Endothelial cell of umbilical vein (primary cell): ENCODE data around the gene DKK3. TPM values are rescaled to one million over a fixed set of nuclear protein-coding genes. Genes with fewer than 3 reads are reported as not detected.

Experiments used
- BruUV-seq: library from RNA; stranded (reverse); fragments of 400-500 nt; replicated peaks from 2 replicates; lab custom pipeline; 2021; lab: Mats Ljungman, UMichigan
- CTCF ChIA-PET: fragments of 300-600, 350-600 bp; sonication (Branson Sonifier 250); formaldehyde crosslinking; loops from one replicate; lab custom pipeline; 2021; ENCODE audit warnings: antibody characterized with exemption, inconsistent platforms; lab: Charles Lee
- POLR2A ChIA-PET: fragments of 300-600, 350-600 bp; sonication (Branson Sonifier 250); formaldehyde crosslinking; loops from one replicate; lab custom pipeline; 2021; ENCODE audit warnings: antibody characterized with exemption, inconsistent platforms; lab: Charles Lee
- DNase-seq: peaks from one replicate; pipeline ENCODE4 v3.0.0-alpha.2; 2011; ENCODE audit warnings: low read depth, low spot score
- FAIRE-seq: peaks from 2 replicates; lab custom pipeline; 2011; peaks lifted over from hg19 to GRCh38; lab: Jason Lieb, UNC
- H2AFZ ChIP-seq: 2 replicates; pipeline ENCODE4 v1.6.0; 2012; ENCODE audit warnings: low read depth, low read length, control low read depth, inconsistent platforms
- H3K27ac ChIP-seq: 2 replicates; pipeline ENCODE4 v1.5.1; 2011; ENCODE audit warnings: low read depth, mild to moderate bottlenecking, control low read depth, low read length, moderate library complexity; ENCODE audit not compliant: insufficient read depth
- H3K27me3 ChIP-seq, 2 experiments: 2 replicates each; pipeline versions ENCODE4 v1.6.0 to v1.6.1; 2011; ENCODE audit warnings: low read length in 2 of 2, mixed read lengths in 1 of 2; ENCODE audit not compliant: control insufficient read depth in 2 of 2, insufficient read depth in 2 of 2
- H3K36me3 ChIP-seq, 2 experiments: 2 replicates in 1 of 2; 3 replicates in 1 of 2; pipeline ENCODE4 v1.5.1; 2011; ENCODE audit warnings: low read length in 2 of 2, mild to moderate bottlenecking in 1 of 2, moderate library complexity in 1 of 2; ENCODE audit not compliant: control insufficient read depth in 2 of 2, insufficient read depth in 2 of 2; ENCODE audit errors: extremely low read depth in 1 of 2
- H3K4me1 ChIP-seq: 3 replicates; pipeline ENCODE4 v1.5.1; 2011; ENCODE audit warnings: mild to moderate bottlenecking, low read length; ENCODE audit not compliant: control insufficient read depth, insufficient read depth; ENCODE audit errors: extremely low read depth
- H3K4me2 ChIP-seq: 2 replicates; pipeline ENCODE4 v1.6.1; 2011; ENCODE audit warnings: low read length, control low read depth, mixed read lengths; ENCODE audit not compliant: insufficient read depth
- H3K4me3 ChIP-seq, 3 experiments: fragments of 200-600 bp in 1 of 3; sonication (generic), shearing (Covaris generic) in 1 of 3; replicated peaks in 1 of 3; 2 replicates each; pipeline ENCODE4 v1.5.1; 2011 to 2016; ENCODE audit warnings: control low read depth in 3 of 3, low read length in 3 of 3, mild to moderate bottlenecking in 2 of 3, inconsistent platforms in 1 of 3, low read depth in 1 of 3, moderate library complexity in 1 of 3; ENCODE audit not compliant: insufficient read depth in 1 of 3
- H3K79me2 ChIP-seq: 2 replicates; pipeline ENCODE4 v1.6.0; 2012; ENCODE audit warnings: low read length, inconsistent platforms; ENCODE audit not compliant: control insufficient read depth, insufficient read depth
- H3K9ac ChIP-seq: replicated peaks from 2 replicates; pipeline ENCODE3; 2011; ENCODE audit warnings: low read length, control low read depth; ENCODE audit not compliant: insufficient read depth; ENCODE audit errors: extremely low read depth
- H3K9me1 ChIP-seq: replicated peaks from 3 replicates; pipeline ENCODE4 v1.6.0; 2011; ENCODE audit warnings: mild to moderate bottlenecking, low read length; ENCODE audit not compliant: control insufficient read depth, insufficient read depth; ENCODE audit errors: extremely low read depth
- H3K9me3 ChIP-seq: replicated peaks from 2 replicates; pipeline ENCODE4 v1.5.1; 2012; ENCODE audit warnings: low read length, inconsistent platforms; ENCODE audit not compliant: control insufficient read depth, insufficient read depth
- H4K20me1 ChIP-seq: replicated peaks from 2 replicates; pipeline ENCODE3; 2011; ENCODE audit warnings: mild to moderate bottlenecking, low read length; ENCODE audit not compliant: control insufficient read depth, insufficient read depth; ENCODE audit errors: extremely low read depth
- CTCF ChIP-seq, 2 donors: IDR thresholded peaks; 1 replicate in 1 of 2; 2 replicates in 1 of 2; pipeline ENCODE4 v1.5.1; 2011; ENCODE audit warnings: low read length in 2 of 2, mild to moderate bottlenecking in 2 of 2, moderate library complexity in 2 of 2, control low read depth in 1 of 2, inconsistent platforms in 1 of 2, low read depth in 1 of 2; ENCODE audit not compliant: insufficient read depth in 1 of 2; ENCODE audit errors: extremely low read depth in 1 of 2
- EZH2 ChIP-seq: IDR thresholded peaks from 2 replicates; pipeline ENCODE4 v1.6.1; 2012; ENCODE audit warnings: borderline replicate concordance, low read depth, mild to moderate bottlenecking, moderate library complexity, low read length, inconsistent platforms; ENCODE audit not compliant: severe bottlenecking
- FOS ChIP-seq: IDR thresholded peaks from 2 replicates; pipeline ENCODE4 v1.6.1; 2011; ENCODE audit warnings: mild to moderate bottlenecking, low read length, moderate library complexity, borderline replicate concordance; ENCODE audit not compliant: insufficient read depth
- GATA2 ChIP-seq: IDR thresholded peaks from 2 replicates; pipeline ENCODE4 v1.7.0; 2011; ENCODE audit warnings: low read depth, mild to moderate bottlenecking, moderate library complexity, mixed read lengths, low read length; ENCODE audit not compliant: insufficient read length, insufficient read depth
- JUN ChIP-seq: IDR thresholded peaks from 2 replicates; pipeline ENCODE4 v1.6.1; 2011; ENCODE audit warnings: borderline replicate concordance, low read depth; ENCODE audit not compliant: insufficient read length, insufficient read depth
- MAX ChIP-seq: IDR thresholded peaks from 2 replicates; pipeline ENCODE4 v1.6.1; 2011; ENCODE audit not compliant: insufficient read depth, insufficient read length
- MYC ChIP-seq: IDR thresholded peaks from one replicate; pipeline ENCODE4 v1.6.1; 2011; ENCODE audit warnings: mild to moderate bottlenecking, low read depth, low read length
- POLR2A ChIP-seq: IDR thresholded peaks from 2 replicates; pipeline ENCODE4 v1.6.1; 2012; ENCODE audit warnings: low read depth, mild to moderate bottlenecking, control low read depth, low read length
- POLR2AphosphoS5 ChIP-seq: IDR thresholded peaks from 2 replicates; pipeline ENCODE4 v1.6.1; 2012; ENCODE audit warnings: low read depth, mild to moderate bottlenecking, control low read depth, low read length, moderate library complexity; ENCODE audit not compliant: insufficient read depth
- dilution Hi-C: fragments of 300-500 bp; cut with MboI; formaldehyde crosslinking; loops from one replicate; pipeline ENCODE4 v1.15.0; 2019; ENCODE audit warnings: low sequenced_read_pairs; ENCODE audit not compliant: extremely low pct_ligation_motif_present
- intact Hi-C: fragments of 100-400 bp; cut with micrococcal nuclease; formaldehyde crosslinking; loops from one replicate; pipeline ENCODE4 v1.10.0; 2022
- polyA plus RNA-seq, 4 experiments: library from polyadenylated mRNA; depleted of rRNA in 3 of 4; stranded (reverse) in 3 of 4; unstranded in 1 of 4; fragments of >200 nt; gene quantifications; 2 replicates each; pipeline versions ENCODE4 v1.2.1 to v1.2.3, GENCODE V29; 2011 to 2012; ENCODE audit warnings: missing spikeins in 1 of 4
- total RNA-seq: library from RNA; stranded (reverse); gene quantifications from 2 replicates; pipeline ENCODE4 v1.2.3, GENCODE V29; 2021

DKK3 gene
- total and polyA plus RNA-seq, 2 donors (not counting 3 experiments of a cell fraction or from before 2014, with no cell fraction given): 131 to 335 TPM

- peaks cover 56% of the 10 kb centered on the region for H3K4me1 ChIP-seq
- CTCF ChIA-PET: interaction anchor here (3.9 kb wide), 1 partner anchor 62 kb away, joined by 13 read pairs; no protein-coding TSS in a partner anchor
These were observed 26.6 kb downstream of the DKK3 start for GRCh38 chr11:11981840-11982239.

GRCh38 chr11:11981364-11981763, 27.1 kb downstream of the DKK3 start:
- POLR2A ChIA-PET: no interaction called here
- no peak for DNase-seq

More at GRCh38 chr11:11981840-11982239, 26.6 kb downstream of the DKK3 start:
- TF ChIP-seq JUN: no peak
- no TSS peak for BruUV-seq
- POLR2A ChIA-PET: no interaction called here
- H3K79me2 ChIP-seq: no peaks in the 10 kb centered on the region
- no peak overlapping the region for H3K9ac ChIP-seq
- no peak overlapping the region for H3K27ac ChIP-seq
- peaks cover 0 to 2% of the 10 kb centered on the region in 2 experiments for H3K36me3 ChIP-seq
- no peaks in the 10 kb centered on the region for H3K9me3 ChIP-seq
- FAIRE-seq (no peak), DNase-seq (no peak)
- H3K4me3 ChIP-seq: no peak overlapping the region
- intact Hi-C loops (no loop called here), dilution Hi-C loops (no loop called here)
- H3K9me1 ChIP-seq: no peaks in the 10 kb centered on the region
- H3K4me2 ChIP-seq: no peak overlapping the region
- no peaks in the 10 kb centered on the region for H4K20me1 ChIP-seq
- H2AFZ ChIP-seq: no peak overlapping the region
- no peaks in the 10 kb centered on the region for H3K27me3 ChIP-seq

More at GRCh38 chr11:11981364-11981763, 27.1 kb downstream of the DKK3 start:
- Histone ChIP-seq H3K36me3 (peaks cover 0 to 2% of the 10 kb centered on the region in 2 experiments), H3K27me3 (no peaks in the 10 kb centered on the region), H3K4me2 (no peak overlapping the region), H4K20me1 (no peaks in the 10 kb centered on the region), H3K27ac (no peak overlapping the region), H3K9me1 (no peaks in the 10 kb centered on the region), H3K4me1 (peaks cover 58% of the 10 kb centered on the region), H3K9ac (no peak overlapping the region), H3K9me3 (no peaks in the 10 kb centered on the region), H3K4me3 (no peak overlapping the region), H2AFZ (no peak overlapping the region), H3K79me2 (no peaks in the 10 kb centered on the region)
- CTCF ChIA-PET: interaction anchor here (1.1 to 3.9 kb wide), 2 partner anchors 15 to 63 kb away, joined by 3 to 13 read pairs; no protein-coding TSS in a partner anchor
- dilution Hi-C loops: no loop called here
- no peak for TF ChIP-seq MAX
- no peak for TF ChIP-seq EZH2
- TF ChIP-seq POLR2AphosphoS5: no peak
- no peak for TF ChIP-seq GATA2
- TF ChIP-seq MYC: no peak
- TF ChIP-seq FOS: no peak
- no peak for TF ChIP-seq POLR2A
- TF ChIP-seq JUN: no peak
- TF ChIP-seq CTCF (IDR thresholded peaks at IDR 0.05; ENCODE audit: extremely low read depth in 1 of 2, insufficient read depth in 1 of 2, low read depth in 1 of 2, low read length in 2 of 2): no peak
- peak; percentile 44 for FAIRE-seq
- no TSS peak for BruUV-seq
- intact Hi-C loops: no loop called here
